NCI-H1694 treated with DMSO at 0.1 percent for 48 hours (cell line): ENCODE data around the gene GPR153.

ENCODE experiments used
- DNase-seq: peaks from one replicate; lab custom pipeline; 2025; lab: John Stamatoyannopoulos, UW

The GPR153 gene

DNA sequence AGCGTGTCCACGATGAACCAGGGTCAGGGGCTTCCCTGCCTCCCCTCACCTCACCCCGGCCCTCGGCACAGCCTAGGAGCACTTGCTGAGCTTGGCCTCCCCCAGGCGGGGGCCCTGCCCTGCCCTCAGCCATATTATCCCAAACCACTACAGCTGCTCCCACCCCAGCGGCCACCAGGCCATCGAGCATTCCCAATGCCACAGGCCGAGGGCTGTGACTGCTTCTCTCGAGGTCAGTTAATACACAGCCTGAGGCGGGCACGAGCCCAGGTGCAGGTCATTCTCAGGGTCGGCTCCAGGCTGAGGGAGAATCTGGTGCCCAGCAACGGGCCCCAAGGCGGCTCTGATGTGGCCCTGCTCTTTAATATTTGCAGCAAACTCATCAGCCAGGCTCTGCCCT lies 8.4 kb upstream of the GPR153 start:
- no peak for DNase-seq

DNA sequence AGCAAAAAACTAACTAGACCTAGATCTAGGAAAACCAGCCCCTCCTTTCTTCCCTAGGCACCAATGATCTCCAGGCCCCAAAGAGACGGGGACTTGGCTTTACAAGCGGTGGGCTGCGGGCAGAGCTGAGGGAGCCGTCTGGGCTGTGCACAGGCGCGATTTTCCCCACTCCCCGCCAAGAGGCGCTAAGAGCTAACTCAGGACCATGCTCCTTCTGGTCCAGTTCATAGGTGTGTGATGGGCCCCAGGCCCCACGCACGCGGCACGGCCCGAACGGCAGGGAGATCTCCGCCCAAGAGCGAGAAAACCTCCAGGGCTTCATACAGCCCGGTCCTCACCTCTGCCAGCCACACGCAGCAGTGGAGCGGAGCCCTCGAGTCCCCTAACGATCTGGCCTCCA lies 7.5 kb upstream of the GPR153 start:
- peak; percentile 33 for DNase-seq

DNA sequence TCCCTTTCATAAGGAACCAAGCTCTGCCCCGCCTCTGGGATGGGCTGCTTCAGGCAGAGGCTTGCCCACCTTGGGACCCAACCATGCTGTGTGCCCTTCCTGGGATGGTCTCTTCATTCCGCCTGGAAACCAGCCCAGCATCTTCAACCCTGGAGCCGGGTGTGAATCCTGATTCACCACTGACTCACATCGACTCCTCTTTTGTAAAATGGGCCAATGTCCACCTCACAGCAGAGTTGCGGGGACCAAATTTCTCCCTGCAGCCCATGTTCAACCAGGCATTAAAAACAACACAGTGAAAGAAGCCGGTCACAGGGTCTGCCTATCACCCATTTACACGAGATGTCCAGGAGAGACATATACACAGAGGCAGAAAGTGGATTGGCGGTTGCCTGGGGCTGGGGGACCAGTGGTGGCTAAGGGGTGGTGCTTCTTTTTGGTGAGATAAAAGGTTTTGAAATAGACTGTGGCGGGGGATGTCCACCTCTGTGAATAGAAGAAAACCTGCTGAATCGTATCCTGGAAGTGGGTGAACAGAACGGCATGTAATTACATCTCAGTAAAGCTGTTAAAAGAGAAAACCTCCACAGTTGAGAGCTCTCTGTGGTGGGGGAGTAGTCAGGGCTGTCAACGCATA lies 6.9 kb upstream of the GPR153 start:
- no peak for DNase-seq

DNA sequence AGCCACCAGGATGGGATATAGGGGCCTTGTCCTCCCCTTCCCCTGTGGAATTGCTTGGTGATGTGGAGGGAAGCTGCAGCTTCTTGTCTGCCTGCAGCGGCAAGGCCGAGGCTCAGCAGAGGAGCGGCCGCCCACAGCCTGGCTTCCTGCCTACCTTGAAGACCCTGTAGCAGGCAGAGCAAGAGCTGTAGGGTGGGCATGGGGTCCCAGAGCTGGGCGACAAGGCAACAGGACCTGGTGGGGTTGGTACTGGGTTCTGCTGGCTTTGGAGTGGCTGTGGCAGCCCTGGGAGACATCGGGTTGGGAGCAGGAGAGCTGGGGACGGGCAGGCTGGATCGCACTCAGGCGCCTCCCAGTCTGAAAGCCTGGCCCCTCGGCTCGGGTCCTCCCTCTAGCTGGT lies 5.7 kb upstream of the GPR153 start:
- no peak for DNase-seq

DNA sequence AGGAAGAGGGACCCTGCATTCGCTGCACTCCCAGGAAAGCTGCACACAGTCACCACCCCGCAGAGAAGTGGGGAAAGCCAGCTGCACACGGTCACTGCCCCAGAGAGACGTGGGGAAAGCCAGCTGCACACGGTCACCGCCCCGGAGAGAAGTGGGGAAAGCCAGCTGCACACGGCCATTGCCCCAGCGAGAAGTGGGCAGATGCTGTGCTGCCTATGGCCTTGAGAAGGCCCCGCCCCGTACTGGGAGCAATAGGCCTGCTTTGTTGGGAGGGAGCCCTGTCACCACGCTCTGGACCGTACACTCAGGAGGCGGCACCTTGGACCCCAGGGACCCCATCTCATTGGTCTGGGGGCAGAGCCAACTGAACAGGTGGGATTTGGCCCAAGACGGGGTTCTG lies 4.3 kb upstream of the GPR153 start:
- no peak for DNase-seq

DNA sequence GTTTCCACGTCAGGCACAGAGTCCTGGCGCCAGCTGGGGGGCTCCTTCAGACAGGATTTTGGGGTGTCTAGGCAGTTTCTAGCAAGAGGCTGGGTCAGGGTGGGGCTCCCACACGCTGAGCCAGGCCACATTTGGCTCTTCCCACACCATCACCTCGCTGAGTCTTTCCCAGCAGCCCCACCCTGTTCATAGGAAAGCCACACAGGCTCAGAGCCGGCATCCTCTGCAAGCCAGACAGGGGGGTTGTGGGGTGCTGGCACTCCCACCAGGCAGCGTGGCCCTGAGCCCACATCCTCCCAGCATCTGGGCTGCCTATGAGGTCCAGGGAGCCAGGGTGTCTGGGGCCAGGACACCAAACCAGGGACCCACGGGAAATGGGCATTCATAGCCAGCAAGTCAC lies 2.8 kb upstream of the GPR153 start:
- DNase-seq = no peak

DNA sequence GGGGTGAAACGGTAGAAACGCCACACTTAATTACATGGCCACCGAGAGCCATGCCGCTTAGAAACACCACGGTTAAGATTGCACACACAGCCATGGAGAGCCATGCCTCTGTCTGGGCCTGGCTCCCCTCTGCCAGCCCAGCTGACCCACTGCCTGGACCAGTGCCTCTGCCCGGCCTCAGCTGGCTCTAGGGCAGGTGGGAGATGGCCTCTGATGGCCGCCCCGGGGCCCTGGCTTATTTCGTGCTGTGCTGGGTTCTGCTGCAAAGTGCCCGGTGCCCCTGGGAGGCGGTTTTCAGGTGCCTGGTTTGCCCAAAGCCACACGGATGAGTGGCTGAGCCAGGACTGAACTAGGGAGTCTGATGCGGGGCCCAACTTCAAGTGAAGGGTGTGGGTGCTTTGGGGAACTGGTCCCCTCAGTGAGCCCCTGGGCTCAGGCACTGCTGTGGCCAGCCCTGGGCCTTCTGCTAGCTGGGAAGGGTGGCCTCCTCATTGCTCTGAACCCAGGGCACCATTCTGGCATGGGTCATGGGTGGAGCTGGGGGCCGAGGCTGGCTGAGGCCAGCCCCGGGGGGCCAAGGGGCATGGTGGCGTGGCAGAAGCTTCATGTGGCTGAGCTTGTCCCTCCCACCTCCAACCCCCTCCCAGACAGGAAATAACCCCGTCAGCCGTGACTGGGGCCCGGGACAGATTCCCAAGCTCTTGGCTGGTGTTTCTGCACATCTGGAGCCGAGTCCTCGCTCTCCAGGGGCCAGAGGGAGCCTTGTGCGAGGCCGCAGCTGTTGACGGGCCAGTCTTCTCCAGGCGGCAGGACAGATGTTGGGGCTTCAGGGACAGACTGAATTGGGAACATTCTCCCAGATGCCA lies 1.9 kb upstream of the GPR153 start:
- DNase-seq = no peak

DNA sequence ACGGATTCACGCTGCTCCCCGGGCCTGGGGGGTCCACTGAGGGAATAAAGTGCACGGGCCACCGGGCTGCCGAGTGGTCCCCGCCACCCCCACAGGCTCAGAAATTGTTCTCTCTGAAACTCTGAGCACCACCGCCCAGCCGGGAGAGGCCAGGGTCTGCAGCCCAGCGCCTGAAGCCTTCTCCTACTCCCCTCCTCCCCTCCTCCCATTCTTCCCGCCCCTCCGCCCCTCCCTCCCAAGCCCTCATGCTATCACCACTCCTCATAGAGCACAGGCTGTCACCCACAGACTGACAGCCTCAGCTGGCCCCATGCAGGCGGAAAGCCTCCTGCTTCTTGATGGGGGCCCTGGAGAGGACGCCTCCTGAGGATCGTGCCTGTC lies 707 bp upstream of the GPR153 start:
- DNase-seq = peak; percentile 37

DNA sequence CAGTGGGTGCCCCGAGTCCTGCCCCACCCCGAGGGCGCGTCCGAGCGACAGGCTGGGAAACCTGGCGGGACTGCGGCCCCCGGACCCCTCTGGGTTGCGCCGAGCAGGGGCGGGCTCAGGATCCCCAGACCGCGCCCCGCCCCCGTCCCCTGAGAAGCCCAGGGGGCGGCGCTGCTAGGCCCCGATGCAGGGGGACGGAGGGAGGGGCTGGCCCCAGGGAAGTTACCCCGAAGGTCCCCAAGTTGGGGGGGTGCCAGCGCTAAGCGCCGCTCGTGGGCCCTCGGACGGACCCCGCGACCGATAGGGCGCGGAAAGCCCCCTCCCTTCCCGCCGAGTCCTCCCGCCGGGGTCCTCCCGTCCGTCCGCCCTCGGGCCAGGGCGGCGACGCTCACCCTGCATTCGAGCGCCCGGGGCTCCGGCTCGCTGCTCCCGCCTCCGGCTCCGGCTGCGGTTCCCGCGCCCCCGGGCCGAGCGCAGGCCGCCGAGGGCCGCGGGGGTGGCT lies 414 bp downstream of the GPR153 start:
- DNase-seq = no peak

DNA sequence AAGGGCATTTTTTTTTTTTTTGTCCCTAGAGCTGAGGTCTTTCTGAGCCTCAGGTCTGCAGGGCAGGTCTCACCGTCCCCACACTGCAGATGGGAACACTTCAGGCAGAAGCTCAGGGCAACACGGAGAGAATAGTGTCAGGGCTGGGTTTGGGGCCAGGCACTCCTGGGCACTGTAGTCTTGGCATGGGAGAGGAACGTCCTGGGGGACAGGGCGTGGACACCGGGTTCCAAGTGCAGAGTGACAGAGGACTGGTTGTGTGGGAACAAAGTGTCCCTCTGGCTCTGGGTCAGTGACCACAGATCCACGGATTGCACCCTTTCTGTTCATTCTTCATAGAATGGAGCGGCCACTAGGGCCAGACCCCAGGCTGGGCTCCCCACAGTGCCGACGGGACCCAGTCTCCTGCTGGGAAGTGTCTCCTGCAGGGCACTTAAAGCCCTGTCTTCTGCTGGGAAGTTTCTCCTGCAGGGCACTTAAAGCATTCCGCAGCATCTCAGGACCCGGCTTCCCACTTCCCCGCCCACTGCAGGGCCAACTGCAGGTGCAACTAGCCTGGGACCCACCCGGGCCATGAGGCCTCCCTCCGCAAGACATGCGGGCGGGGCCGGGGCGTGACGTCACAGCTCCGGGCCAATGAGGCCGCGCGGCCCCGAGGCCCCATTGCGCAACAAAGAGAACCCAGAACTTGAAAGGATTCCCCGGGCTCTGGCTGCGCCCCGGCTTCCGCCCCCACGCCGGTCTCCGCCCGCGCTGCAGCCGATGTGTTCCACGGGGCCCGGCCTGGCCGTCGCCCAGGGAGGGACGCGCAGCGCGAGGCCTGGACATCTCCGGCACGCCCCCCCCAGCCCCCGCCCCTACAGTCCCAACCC lies 1.2 kb downstream of the GPR153 start:
- no peak for DNase-seq

DNA sequence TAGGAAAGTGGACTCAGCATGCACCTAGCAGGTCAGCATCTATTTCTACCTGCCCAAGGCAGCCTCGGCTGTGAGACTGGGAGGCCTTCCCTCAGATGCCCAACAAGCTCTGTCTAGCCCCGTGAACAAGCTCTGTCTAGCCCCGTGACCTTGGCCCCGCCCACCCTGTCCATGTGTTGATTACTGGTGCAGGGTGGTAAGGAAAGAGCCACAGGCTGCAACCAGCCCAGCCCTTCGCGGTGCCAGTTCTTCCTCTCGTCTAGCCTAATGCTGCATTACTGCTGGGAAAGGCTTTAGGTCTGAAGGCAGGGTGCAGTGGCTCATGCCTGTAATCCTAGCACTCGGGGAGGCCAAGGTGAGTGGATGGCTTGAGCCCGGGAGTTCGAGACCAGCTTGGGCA lies 2.2 kb downstream of the GPR153 start:
- no peak for DNase-seq

DNA sequence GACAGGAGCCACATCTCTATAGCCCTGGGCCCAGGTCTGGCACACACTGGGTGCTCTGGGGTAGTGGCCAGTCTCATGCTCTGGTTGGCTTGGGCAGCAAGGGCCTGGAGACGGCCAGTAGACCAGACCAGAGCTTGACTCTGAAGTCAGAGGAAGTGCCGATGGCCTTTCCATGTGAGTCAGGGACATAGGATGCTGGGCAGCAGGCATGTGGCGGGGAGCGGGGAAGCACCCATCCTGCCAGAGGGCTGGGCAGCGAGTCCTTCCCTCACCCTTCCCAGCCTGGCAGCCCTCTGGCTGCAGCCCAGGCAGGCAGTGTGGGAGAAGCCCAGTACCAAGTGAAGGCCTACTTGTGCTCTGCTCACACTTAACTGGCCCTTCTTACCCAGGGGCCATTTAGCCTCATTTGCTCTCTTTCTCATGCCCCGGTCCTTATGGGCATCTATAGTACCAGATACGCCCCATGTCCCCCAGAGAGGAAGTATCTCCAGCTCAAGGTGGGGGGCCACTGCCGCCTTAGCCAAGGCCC lies 3.3 kb downstream of the GPR153 start:
- DNase-seq = no peak

DNA sequence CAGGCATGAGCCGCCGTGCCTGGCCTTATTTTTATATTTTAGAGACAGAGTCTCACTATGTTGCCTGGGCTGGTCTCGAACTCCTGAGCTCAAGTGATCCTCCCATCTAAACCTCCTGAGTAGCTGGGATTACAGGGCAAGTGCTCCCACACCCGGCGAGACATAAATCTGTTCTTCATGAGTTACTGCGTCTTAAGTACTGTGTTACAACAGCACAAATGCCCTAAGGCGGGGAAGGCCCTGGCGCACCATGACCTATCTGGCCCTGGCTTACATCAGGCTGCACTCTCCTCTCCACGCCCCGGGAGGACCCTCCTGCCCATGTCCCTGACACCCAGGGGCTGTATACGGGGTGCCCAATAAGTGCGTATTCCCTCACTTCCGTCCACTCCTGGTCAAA lies 4.3 kb downstream of the GPR153 start:
- no peak for DNase-seq

DNA sequence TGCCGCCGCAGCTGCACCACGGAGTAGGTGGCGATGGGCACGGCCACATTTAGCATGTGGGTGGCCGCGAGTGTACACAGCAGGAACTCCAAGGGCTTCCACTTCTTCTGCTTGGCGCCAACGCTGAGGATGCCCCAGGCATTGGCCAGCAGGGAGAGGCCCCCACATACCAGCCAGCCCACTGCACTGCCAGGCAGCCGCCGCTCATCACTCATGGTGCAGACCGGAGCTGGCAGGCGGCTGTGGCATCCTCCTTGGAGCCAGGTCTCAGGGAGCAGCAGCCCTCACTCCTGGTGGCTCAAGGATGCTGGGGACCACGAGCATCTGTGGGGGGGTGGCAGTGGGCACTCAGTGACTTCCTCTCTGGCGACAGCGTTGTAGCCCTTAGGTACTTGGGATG lies 6.2 kb downstream of the GPR153 start:
- DNase-seq = no peak

DNA sequence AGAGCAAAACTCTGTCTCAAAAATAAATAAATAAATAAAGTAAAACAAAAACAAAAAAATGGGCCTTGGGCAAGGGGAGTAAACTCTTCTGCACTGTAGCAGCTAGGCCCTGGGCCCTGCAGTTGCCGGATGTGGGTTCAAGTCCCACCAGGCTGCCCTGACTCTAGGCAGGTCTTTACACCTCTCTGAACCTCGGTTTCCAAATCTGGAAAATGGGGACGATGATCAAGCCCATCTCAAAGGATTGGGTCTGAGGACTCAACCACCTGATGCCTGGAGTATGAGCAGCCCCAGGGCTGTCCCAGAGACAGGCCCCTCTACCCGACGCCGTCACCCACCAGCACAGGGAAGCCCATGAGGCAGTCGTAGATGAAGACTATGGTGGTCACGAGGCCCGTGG lies 7.5 kb downstream of the GPR153 start:
- no peak for DNase-seq

DNA sequence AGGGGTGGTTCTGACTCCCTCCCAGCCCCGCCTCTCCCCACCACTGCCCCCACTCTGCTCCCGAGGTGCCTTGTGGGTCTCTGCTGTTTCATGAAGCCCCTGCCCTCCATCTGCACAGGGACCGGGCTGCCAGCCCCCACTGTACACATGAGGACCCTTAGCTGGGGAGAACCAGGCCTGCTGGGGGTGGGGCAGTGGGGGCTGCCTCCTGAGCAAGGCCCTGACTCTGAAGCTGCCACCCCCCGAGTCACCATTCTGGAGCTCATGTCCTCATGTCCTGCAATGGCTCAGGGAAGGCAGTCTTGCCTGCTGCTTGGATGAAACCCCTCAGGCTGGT lies 8.6 kb downstream of the GPR153 start:
- DNase-seq = no peak

DNA sequence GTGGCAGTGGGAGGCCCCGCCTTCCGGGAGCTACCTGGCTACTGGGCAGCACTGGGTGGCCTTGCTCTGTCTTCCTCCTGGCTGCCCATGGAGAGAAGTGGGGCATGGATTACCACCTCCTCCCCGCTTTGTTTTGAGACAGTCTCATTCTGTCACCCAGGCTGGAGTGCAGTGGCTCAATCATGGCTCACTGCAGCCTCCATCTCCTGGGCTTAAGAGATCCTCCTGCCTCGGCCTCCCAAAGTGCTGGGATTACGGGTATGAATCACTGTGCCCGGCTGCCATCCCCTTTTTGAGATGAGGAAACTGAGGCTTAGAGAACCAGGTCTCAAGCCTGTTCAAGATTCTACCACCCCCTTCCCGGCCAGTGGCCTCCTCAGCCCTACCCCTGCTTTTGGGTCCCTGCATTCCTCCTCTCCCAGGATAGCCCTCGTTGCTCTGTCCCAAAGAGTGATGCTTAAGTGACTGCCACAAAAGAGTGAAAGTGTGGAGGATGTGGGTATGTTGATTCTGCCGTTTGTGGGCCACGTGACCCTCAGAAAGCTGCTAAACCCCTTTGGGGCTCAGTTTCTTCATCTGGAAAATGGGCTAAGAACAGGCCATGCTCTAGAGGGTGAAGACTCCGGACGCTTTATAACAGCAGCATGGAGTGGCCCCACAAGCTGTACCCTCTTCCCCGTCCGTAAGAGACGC lies 9.1 kb downstream of the GPR153 start:
- no peak for DNase-seq

DNA sequence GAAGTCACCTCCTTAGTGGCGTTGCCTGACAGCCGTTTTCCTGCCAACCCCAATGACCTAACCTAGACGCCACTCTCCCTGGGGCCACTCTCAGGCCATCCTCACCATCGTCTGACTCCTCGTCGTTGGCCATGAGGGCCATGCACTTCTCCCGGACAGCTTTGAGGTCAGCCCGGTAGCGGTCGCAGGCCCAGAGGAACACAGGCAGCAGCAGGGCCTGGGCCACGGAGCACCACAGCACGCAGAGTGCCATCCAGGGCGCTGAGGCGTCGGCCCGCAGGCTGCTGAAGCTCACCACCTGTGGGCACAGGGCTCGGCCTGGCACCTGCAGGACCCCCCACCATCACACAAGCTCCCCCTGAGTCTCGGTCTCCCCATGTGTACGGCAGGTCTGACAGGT lies 9.7 kb downstream of the GPR153 start:
- DNase-seq = no peak

DNA sequence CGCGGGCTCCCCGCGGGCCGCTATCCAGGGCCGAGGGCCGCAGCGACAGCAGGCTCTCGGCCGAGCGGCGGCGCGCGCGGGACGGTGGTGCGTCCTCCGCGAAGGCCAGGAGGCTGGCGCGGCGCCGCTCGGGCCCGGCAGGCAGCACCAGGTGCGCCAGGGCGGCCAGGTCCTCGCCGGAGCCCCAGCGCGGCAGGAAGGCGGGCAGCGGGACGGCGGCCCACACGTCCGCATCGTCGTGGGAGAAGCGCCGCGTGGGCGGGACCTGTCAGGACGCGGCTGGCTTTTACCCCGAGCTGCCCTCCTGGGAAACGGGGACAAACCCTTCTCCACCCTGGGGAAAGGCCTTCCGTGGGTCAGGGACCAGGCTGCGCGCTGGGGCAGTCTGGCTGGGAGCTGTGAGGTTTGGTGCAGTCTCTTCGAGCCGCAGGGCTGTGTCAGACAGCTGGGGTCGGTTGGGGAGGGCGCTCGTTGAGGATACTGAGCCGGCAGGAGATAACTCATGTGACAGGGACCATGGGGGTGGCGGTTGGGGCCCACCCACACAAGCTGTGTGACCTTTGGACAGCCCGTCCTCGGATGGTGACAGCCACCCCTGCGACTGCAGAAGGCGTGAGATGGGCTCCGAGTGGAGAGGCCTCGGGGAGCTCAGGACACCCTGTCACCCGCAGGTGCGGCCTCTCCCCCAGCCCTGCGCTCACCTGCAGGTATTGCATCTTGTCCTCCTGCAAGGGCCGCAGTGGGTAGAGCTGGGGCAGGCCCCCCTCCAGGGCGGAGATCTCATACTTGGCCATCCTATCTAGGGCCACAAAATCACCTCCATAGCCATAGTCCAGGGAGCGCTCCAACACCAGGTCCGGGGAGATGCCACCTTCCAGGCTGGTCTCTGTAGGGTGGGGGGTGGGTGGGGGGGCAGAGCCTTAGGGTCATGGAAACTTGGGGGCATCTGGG lies 10.9 kb downstream of the GPR153 start:
- DNase-seq = no peak

DNA sequence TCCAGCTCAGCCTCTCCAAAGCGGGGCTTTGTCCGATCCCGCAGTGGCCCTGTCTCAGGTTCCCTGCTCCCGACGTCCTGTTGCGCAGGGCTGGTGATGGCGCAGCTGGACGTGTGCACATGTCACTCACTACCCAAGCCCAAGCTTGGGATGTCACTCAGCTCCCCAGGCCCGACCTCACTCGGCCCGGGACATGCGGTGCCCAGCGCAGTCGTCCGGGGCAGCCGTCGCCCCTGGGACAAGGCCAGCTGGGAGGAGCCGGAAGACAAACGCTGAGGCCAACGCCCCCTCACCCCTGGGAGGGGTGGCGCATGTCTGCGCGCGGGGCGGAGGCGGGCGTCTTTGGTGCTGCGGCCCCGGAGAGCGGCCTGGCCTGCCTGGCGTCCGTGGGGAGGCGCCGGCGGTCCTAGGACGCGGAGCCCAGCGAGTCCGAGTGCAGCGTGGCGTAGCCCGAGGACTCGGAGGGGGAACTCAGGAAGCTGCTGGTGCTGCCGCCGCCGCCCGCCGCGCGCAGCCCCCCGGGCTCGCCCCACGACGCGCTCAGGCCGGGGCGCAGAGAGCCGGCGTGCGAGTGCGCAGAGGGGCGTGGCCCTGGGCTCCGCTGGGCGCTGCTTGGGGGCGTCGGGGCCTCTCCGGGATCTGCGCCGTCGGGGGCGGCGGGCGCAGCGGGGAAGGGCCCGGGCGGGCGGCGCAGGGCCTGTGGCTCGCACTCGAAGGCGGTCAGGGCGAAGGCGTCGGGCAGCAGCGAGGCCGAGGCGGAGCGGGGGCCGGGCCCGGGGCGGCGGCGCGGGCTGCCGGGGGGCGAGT lies 11.8 kb downstream of the GPR153 start:
- no peak for DNase-seq
